Caco-2 (cell line): ENCODE results near the gene RNU5B-1. TPM values are rescaled to one million over a fixed set of nuclear protein-coding genes. Genes with fewer than 3 reads are reported as not detected.

Experiments
- BruUV-seq: library from RNA; stranded (reverse); fragments of 400-500 nt; replicated peaks from 2 replicates; lab custom pipeline; 2021; lab: Mats Ljungman, UMichigan
- CTCF ChIA-PET: fragments of 300-600 bp; sonication (Branson Sonifier 250); formaldehyde crosslinking; loops from one replicate; lab custom pipeline; 2022; ENCODE audit warnings: antibody characterized with exemption; lab: Charles Lee
- POLR2A ChIA-PET: fragments of 300-600 bp; sonication (Branson Sonifier 250); formaldehyde crosslinking; loops from one replicate; lab custom pipeline; 2022; ENCODE audit warnings: antibody characterized with exemption; lab: Charles Lee
- DNase-seq, 2 experiments: peaks; one replicate each; pipeline versions ENCODE4 v3.0.0 to v3.0.0-alpha.2; 2020 to 2022
- H3K27me3 ChIP-seq: replicated peaks from 2 replicates; pipeline ENCODE4 v1.6.0; 2011; ENCODE audit warnings: low read length; ENCODE audit not compliant: control insufficient read depth, insufficient read depth
- H3K36me3 ChIP-seq: 2 replicates; pipeline ENCODE4 v1.5.1; 2011; ENCODE audit warnings: low read length; ENCODE audit not compliant: control insufficient read depth, insufficient read depth
- H3K4me1 ChIP-seq: fragments of 250-450 bp; sonication (Bioruptor Pico); 2 replicates; pipeline ENCODE4 v1.5.1; 2020; ENCODE audit warnings: mild to moderate bottlenecking
- H3K4me3 ChIP-seq: 2 replicates; pipeline ENCODE4 v1.5.1; 2011; ENCODE audit warnings: low read depth, mild to moderate bottlenecking, control low read depth, low read length
- H3K9me3 ChIP-seq: fragments of 250-450 bp; sonication (Bioruptor Pico); 2 replicates; pipeline ENCODE4 v1.5.1; 2020; ENCODE audit warnings: mild to moderate bottlenecking, moderate library complexity
- H3K27ac Mint-ChIP-seq: one replicate; pipeline ENCODE4 v1.8.0; 2022; ENCODE audit warnings: mixed read lengths; ENCODE audit not compliant: unreplicated experiment
- H3K27me3 Mint-ChIP-seq: one replicate; pipeline ENCODE4 v1.8.0; 2022; ENCODE audit warnings: mixed read lengths; ENCODE audit not compliant: insufficient read depth, unreplicated experiment
- H3K36me3 Mint-ChIP-seq: one replicate; pipeline ENCODE4 v1.8.0; 2022; ENCODE audit warnings: mild to moderate bottlenecking, mixed read lengths; ENCODE audit not compliant: insufficient read depth, unreplicated experiment
- H3K4me1 Mint-ChIP-seq: one replicate; pipeline ENCODE4 v1.8.0; 2022; ENCODE audit warnings: low read depth, mixed read lengths; ENCODE audit not compliant: unreplicated experiment
- H3K4me3 Mint-ChIP-seq: one replicate; pipeline ENCODE4 v1.8.0; 2022; ENCODE audit warnings: mild to moderate bottlenecking, moderate library complexity, mixed read lengths; ENCODE audit not compliant: unreplicated experiment
- H3K9me3 Mint-ChIP-seq: one replicate; pipeline ENCODE4 v1.8.0; 2022; ENCODE audit warnings: mixed read lengths; ENCODE audit not compliant: unreplicated experiment
- CTCF ChIP-seq, 2 experiments: fragments of 200-600 bp in 1 of 2; IDR thresholded peaks; 1 replicate in 1 of 2; 2 replicates in 1 of 2; pipeline versions ENCODE4 v1.5.1 to v1.8.0; 2011 to 2022; ENCODE audit warnings: antibody characterized with exemption in 1 of 2, control low read depth in 1 of 2, inconsistent platforms in 1 of 2, low read depth in 1 of 2, low read length in 1 of 2, mild to moderate bottlenecking in 1 of 2, moderate library complexity in 1 of 2; ENCODE audit not compliant: insufficient read depth in 1 of 2, severe bottlenecking in 1 of 2, unreplicated experiment in 1 of 2
- intact Hi-C: fragments of 100-400 bp; cut with micrococcal nuclease; formaldehyde crosslinking; loops from one replicate; pipeline ENCODE4 v1.10.0; 2022; ENCODE audit not compliant: unreplicated experiment
- total RNA-seq: library from RNA; stranded (reverse); gene quantifications from 2 replicates; pipeline ENCODE4 v1.2.3, GENCODE V29; 2022

Gene RNU5B-1
- total RNA-seq, 1 experiment from 2014 or later: not detected

GRCh38 chr15:65300924-65301441 lies 3.5 kb upstream of the RNU5B-1 start:
- Histone ChIP-seq H3K36me3 (no peaks in the 10 kb centered on the region), H3K9me3 (no peaks in the 10 kb centered on the region), H3K4me3 (no peak overlapping the region), H3K27me3 (no peaks in the 10 kb centered on the region), H3K4me1 (peaks cover 6% of the 10 kb centered on the region; the same call in 1 of the 2 replicates)
- ChIA-PET POLR2A (no interaction called here), CTCF (interaction anchor here (0.6 to 0.9 kb wide), 2 partner anchors 115 to 567 kb away, joined by 3 read pairs; partner anchors contain the start of gene CLPX)
- BruUV-seq: no TSS peak
- Mint-ChIP-seq H3K9me3 (no peaks in the 10 kb centered on the region), H3K27me3 (no peaks in the 10 kb centered on the region), H3K27ac (no peak overlapping the region), H3K4me1 (no peaks in the 10 kb centered on the region), H3K4me3 (no peak overlapping the region), H3K36me3 (peaks cover 47% of the 10 kb centered on the region)
- no peak for TF ChIP-seq CTCF (IDR thresholded peaks at IDR 0.05; ENCODE audit: insufficient read depth in 1 of 2, low read depth in 1 of 2, low read length in 1 of 2, severe bottlenecking in 1 of 2, unreplicated experiment in 1 of 2)
- intact Hi-C loops: no loop called here
- no peak for DNase-seq

DNA sequence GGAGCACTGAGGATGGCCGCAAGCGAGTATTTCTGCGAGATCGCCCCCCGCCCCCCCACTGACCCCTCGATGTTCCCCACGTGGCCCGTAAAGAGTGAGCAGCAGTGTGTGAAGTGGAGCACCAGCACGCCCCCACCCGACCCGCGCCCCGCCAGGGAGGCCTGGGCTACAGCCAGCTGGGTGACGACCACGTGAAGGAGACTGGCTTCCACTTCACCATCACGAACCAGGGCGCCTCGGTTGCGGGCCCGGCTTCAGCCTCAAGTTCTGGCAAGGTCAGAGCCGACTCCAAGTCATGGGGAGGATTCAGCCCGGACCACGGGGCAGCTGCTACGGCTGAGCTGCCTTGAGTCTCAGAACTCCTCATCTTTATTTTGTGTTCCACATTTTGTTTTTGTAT lies 2.4 kb upstream of the RNU5B-1 start:
- H3K27ac Mint-ChIP-seq: peak overlapping the region; percentile 71
- no TSS peak for BruUV-seq
- POLR2A ChIA-PET: no interaction called here

More for the DNA sequence above, 2.4 kb upstream of the RNU5B-1 start:
- Mint-ChIP-seq H3K27me3 (no peaks in the 10 kb centered on the region), H3K9me3 (no peaks in the 10 kb centered on the region), H3K4me3 (no peak overlapping the region), H3K36me3 (peaks cover 41% of the 10 kb centered on the region), H3K4me1 (no peaks in the 10 kb centered on the region)
- H3K27me3 ChIP-seq: no peaks in the 10 kb centered on the region
- DNase-seq: no peak
- peaks cover 6% of the 10 kb centered on the region; the same call in 1 of the 2 replicates for H3K4me1 ChIP-seq
- CTCF ChIA-PET: no interaction called here
- H3K9me3 ChIP-seq: no peaks in the 10 kb centered on the region
- no peaks in the 10 kb centered on the region for H3K36me3 ChIP-seq
- no peak overlapping the region for H3K4me3 ChIP-seq
- TF ChIP-seq CTCF (IDR thresholded peaks at IDR 0.05; ENCODE audit: insufficient read depth in 1 of 2, low read depth in 1 of 2, low read length in 1 of 2, severe bottlenecking in 1 of 2, unreplicated experiment in 1 of 2): no peak
- intact Hi-C loops: no loop called here
